ENCODE results near the gene ANTKMT. TPM values are rescaled to one million over a fixed set of nuclear protein-coding genes. Genes with fewer than 3 reads are reported as not detected.
"Not testable (repeated sequence)": the region's sequence is repeated elsewhere in the genome, so short reads cannot be mapped to it uniquely, and the experiment has no call there.

ANTKMT gene
- total RNA-seq, 1 donor from 2014 or later = 35.0 TPM

GRCh38 chr16:747978-748746 is 27.2 kb downstream of the ANTKMT start:
- TF ChIP-seq CTCF (IDR thresholded peaks at IDR 0.05; ENCODE audit: insufficient read depth, low read length, severe bottlenecking) = no peak
- FAIRE-seq (no peak), DNase-seq (ENCODE audit: low read depth) (no peak)
- Histone ChIP-seq H3K36me3 (ENCODE audit: control insufficient read depth, insufficient read depth, low read length) (no peaks in the 10 kb centered on the region), H3K27me3 (ENCODE audit: control insufficient read depth, insufficient read depth, low read length) (peaks cover 4% of the 10 kb centered on the region), H3K4me3 (ENCODE audit: low read depth, low read length) (no peak overlapping the region)

DNA sequence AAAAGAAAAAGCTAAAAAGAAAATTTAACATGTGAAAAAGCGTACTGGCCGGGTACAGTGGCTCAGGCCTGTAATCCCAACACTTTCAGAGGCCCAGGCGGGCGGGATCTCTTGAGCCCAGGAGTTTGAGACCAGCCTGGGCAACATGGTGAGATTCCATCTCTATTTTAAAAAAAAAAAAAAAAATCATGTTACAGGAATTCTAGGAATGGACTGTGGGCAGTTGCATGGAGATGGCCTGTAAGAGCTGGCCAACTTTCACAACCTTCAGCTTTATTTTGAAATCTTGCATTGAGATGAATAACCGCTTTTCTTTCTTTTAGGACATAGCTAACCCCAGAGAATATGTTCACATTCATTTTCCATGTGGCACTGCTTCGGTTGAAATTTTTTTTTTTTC is 28.1 kb downstream of the ANTKMT start:
- FAIRE-seq (no peak), DNase-seq (ENCODE audit: low read depth) (no peak)
- no peak for TF ChIP-seq CTCF (IDR thresholded peaks at IDR 0.05; ENCODE audit: insufficient read depth, low read length, severe bottlenecking)
- H3K27me3 ChIP-seq (ENCODE audit: control insufficient read depth, insufficient read depth, low read length) = peaks cover 4% of the 10 kb centered on the region
- H3K4me3 ChIP-seq (ENCODE audit: low read depth, low read length) = no peak overlapping the region
- no peaks in the 10 kb centered on the region for H3K36me3 ChIP-seq (ENCODE audit: control insufficient read depth, insufficient read depth, low read length)

DNA sequence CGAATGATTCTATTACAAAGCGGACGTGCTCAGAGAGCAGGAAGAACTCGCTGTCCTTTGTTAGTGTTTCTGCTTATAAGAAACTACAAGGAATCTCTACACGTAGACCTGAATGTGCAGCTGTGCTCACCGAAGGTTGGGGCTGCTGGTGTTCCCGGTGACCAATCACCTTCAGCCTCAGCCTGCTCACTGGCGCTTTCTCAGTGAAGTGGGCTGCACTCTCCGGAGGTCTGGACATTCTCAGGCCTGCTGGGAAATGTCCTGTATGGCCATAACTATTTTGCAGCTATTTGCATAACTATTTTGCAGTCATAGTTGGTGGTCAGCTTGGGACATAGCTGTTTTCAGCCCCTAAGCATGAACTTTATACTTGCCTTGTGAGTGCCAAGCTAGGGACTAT is 29.5 kb downstream of the ANTKMT start:
- Histone ChIP-seq H3K27me3 (ENCODE audit: control insufficient read depth, insufficient read depth, low read length) (peaks cover 4% of the 10 kb centered on the region), H3K36me3 (ENCODE audit: control insufficient read depth, insufficient read depth, low read length) (no peaks in the 10 kb centered on the region), H3K4me3 (ENCODE audit: low read depth, low read length) (no peak overlapping the region)
- TF ChIP-seq CTCF (IDR thresholded peaks at IDR 0.05; ENCODE audit: insufficient read depth, low read length, severe bottlenecking) = no peak
- DNase-seq (ENCODE audit: low read depth) (no peak), FAIRE-seq (peak; percentile 60)

GRCh38 chr16:751152-752006 is 30.4 kb downstream of the ANTKMT start:
- peaks cover 4% of the 10 kb centered on the region for H3K27me3 ChIP-seq (ENCODE audit: control insufficient read depth, insufficient read depth, low read length)
- no peak for TF ChIP-seq CTCF (IDR thresholded peaks at IDR 0.05; ENCODE audit: insufficient read depth, low read length, severe bottlenecking)
- DNase-seq (ENCODE audit: low read depth) (no peak), FAIRE-seq (no peak)
- H3K36me3 ChIP-seq (ENCODE audit: control insufficient read depth, insufficient read depth, low read length) = no peaks in the 10 kb centered on the region
- H3K4me3 ChIP-seq (ENCODE audit: low read depth, low read length) = no peak overlapping the region

GRCh38 chr16:752007-752312 is 31.0 kb downstream of the ANTKMT start:
- Histone ChIP-seq H3K36me3 (ENCODE audit: control insufficient read depth, insufficient read depth, low read length) (no peaks in the 10 kb centered on the region), H3K4me3 (ENCODE audit: low read depth, low read length) (no peak overlapping the region), H3K27me3 (ENCODE audit: control insufficient read depth, insufficient read depth, low read length) (peaks cover 4% of the 10 kb centered on the region)
- no peak for DNase-seq (ENCODE audit: low read depth)
- TF ChIP-seq CTCF (IDR thresholded peaks at IDR 0.05; ENCODE audit: insufficient read depth, low read length, severe bottlenecking) = no peak
- FAIRE-seq = no peak

DNA sequence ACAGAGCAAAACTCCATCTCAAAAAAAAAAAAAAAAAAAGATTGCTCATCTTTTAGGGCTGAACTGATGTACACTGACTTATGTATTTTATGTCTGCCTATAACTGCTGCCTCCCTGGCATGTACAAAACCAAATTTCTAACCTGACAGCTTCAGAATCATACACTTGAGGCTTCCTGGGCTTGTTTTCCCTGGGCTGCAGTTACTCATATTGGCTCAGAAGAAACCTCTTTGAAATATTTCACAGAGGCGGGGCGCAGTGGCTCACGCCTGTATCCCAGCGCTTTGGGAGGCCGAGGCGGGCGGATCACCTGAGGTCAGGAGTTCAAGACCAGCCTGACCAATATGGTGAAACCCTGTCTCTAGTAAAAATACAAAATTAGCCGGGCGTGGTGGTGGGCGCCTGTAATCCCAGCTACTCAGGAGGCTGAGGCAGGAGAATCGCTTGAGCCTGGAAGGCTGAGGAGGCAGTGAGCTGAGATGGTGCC is 33.2 kb downstream of the ANTKMT start:
- H3K4me3 ChIP-seq (ENCODE audit: low read depth, low read length); DNase-seq (ENCODE audit: low read depth); H3K27me3 ChIP-seq (ENCODE audit: control insufficient read depth, insufficient read depth, low read length); H3K36me3 ChIP-seq (ENCODE audit: control insufficient read depth, insufficient read depth, low read length); FAIRE-seq: not testable (repeated sequence)
